HepG2 (cell line): Measurements from ENCODE around the gene BAHCC1. TPM values are rescaled to one million over a fixed set of nuclear protein-coding genes. Genes with fewer than 3 reads are reported as not detected.

Experiments
- ATAC-seq: fragments of 200-7000 bp; cut with Tn5 transposase; 3 replicates; pipeline ENCODE4 v1.9.1; 2020; ENCODE audit warnings: mild to moderate bottlenecking, moderate library complexity
- BruUV-seq: library from RNA; stranded (reverse); fragments of 400-500 nt; replicated peaks from 2 replicates; lab custom pipeline; 2021; lab: Mats Ljungman, UMichigan
- CTCF ChIA-PET: fragments of 300-600 bp; formaldehyde crosslinking; extraction: SDS; loops from one replicate; lab custom pipeline; 2021; ENCODE audit warnings: low total read pairs, inconsistent platforms, low intra/inter-chr PET ratio; lab: Yijun Ruan, JAX
- POLR2A ChIA-PET: fragments of 350-600 bp; sonication (Branson Sonifier 250); formaldehyde crosslinking; loops from one replicate; lab custom pipeline; 2020; ENCODE audit warnings: antibody characterized with exemption, inconsistent platforms; lab: Yijun Ruan, JAX
- DNase-seq: peaks from one replicate; pipeline ENCODE4 v3.0.0-alpha.2; 2015; ENCODE audit warnings: low spot score
- FAIRE-seq: peaks from 3 replicates; lab custom pipeline; 2011; peaks lifted over from hg19 to GRCh38; lab: Jason Lieb, UNC
- H2AFZ ChIP-seq: one replicate; pipeline ENCODE4 v1.6.1; 2011; ENCODE audit warnings: low read length, inconsistent platforms
- H3K27ac ChIP-seq: fragments of 300-600 bp; 3 replicates; pipeline ENCODE4 v1.8.0; 2011; ENCODE audit warnings: mixed run types, mild to moderate bottlenecking, mixed read lengths, low read length, inconsistent platforms; ENCODE audit not compliant: insufficient read depth; ENCODE audit errors: extremely low read length
- H3K27me3 ChIP-seq, 2 experiments: fragments of 200-600 bp in 1 of 2; 2 replicates in 1 of 2; 3 replicates in 1 of 2; pipeline versions ENCODE4 v1.6.0 to v1.8.0; 2011; ENCODE audit warnings: low read length in 2 of 2, mild to moderate bottlenecking in 2 of 2, moderate library complexity in 2 of 2, inconsistent platforms in 1 of 2; ENCODE audit not compliant: insufficient read depth in 2 of 2, control insufficient read depth in 1 of 2
- H3K36me3 ChIP-seq, 2 experiments: fragments of 200-600 bp in 1 of 2; replicated peaks in 1 of 2; 2 replicates in 1 of 2; 3 replicates in 1 of 2; pipeline versions ENCODE4 v1.5.1 to v1.8.0; 2011; ENCODE audit warnings: low read length in 2 of 2, inconsistent platforms in 1 of 2; ENCODE audit not compliant: insufficient read depth in 2 of 2, control insufficient read depth in 1 of 2
- H3K4me1 ChIP-seq: 2 replicates; pipeline ENCODE4 v1.5.1; 2012; ENCODE audit warnings: low read length, inconsistent platforms; ENCODE audit not compliant: insufficient read depth
- H3K4me2 ChIP-seq: 2 replicates; pipeline ENCODE4 v1.6.0; 2011; ENCODE audit warnings: low read depth, low read length, inconsistent platforms
- H3K4me3 ChIP-seq, 3 experiments: fragments of 200-600 bp in 1 of 3; sonication (generic), shearing (Covaris generic) in 1 of 3; replicated peaks in 1 of 3; 2 replicates each; pipeline ENCODE4 v1.5.1; 2011 to 2016; ENCODE audit warnings: low read length in 3 of 3, inconsistent platforms in 2 of 3, low read depth in 2 of 3, mild to moderate bottlenecking in 2 of 3, control low read depth in 1 of 3, mixed read lengths in 1 of 3; ENCODE audit not compliant: insufficient read depth in 1 of 3
- H3K79me2 ChIP-seq: one replicate; pipeline ENCODE4 v1.6.1; 2011; ENCODE audit warnings: low read length, inconsistent platforms; ENCODE audit not compliant: insufficient read depth
- H3K9ac ChIP-seq: 2 replicates; pipeline ENCODE4 v1.6.0; 2011; ENCODE audit warnings: mild to moderate bottlenecking, low read depth, low read length, inconsistent platforms; ENCODE audit not compliant: insufficient read depth
- H3K9me3 ChIP-seq: 2 replicates; pipeline ENCODE4 v1.5.1; 2012; ENCODE audit warnings: mild to moderate bottlenecking, low read length
- H4K20me1 ChIP-seq: 2 replicates; pipeline ENCODE4 v1.6.0; 2011; ENCODE audit warnings: inconsistent platforms, mild to moderate bottlenecking, low read length, moderate library complexity; ENCODE audit not compliant: insufficient read depth
- CC2D1A ChIP-seq: sonication (generic); formaldehyde crosslinking; IDR thresholded peaks from 2 replicates; pipeline ENCODE4 v1.8.1; 2023; ENCODE audit warnings: mild to moderate bottlenecking, missing genetic modification reagents
- DPF2 ChIP-seq: sonication (generic); formaldehyde crosslinking; IDR thresholded peaks from 2 replicates; pipeline ENCODE4 v1.4.0; 2020; ENCODE audit warnings: mild to moderate bottlenecking, low read depth, missing genetic modification reagents, borderline replicate concordance
- ETV6 ChIP-seq: sonication (generic); formaldehyde crosslinking; conservative IDR thresholded peaks from 2 replicates; pipeline ENCODE4 v1.4.0; 2020; ENCODE audit warnings: missing genetic modification reagents
- KDM1A ChIP-seq: IDR thresholded peaks from 2 replicates; pipeline ENCODE4 v1.6.1; 2016; ENCODE audit warnings: missing compliant biosample characterization
- LBX2 ChIP-seq: sonication (generic); formaldehyde crosslinking; IDR thresholded peaks from 2 replicates; pipeline ENCODE4 v1.5.0; 2020; ENCODE audit warnings: missing genetic modification reagents, mild to moderate bottlenecking, borderline replicate concordance
- MBD4 ChIP-seq: IDR thresholded peaks from 2 replicates; pipeline ENCODE4 v1.6.1; 2012; ENCODE audit warnings: low read length, inconsistent platforms, borderline replicate concordance
- SOX6 ChIP-seq, 2 experiments: fragments of 450-650 bp in 1 of 2; sonication (generic) in 1 of 2; formaldehyde crosslinking in 1 of 2; IDR thresholded peaks; 2 replicates each; pipeline versions ENCODE4 v1.4.0 to v1.6.1; 2017 to 2020; ENCODE audit warnings: antibody characterized with exemption in 1 of 2, mild to moderate bottlenecking in 1 of 2, missing genetic modification reagents in 1 of 2
- SRF ChIP-seq: IDR thresholded peaks from 2 replicates; pipeline ENCODE4 v1.6.1; 2011; ENCODE audit warnings: mild to moderate bottlenecking, low read depth, low read length, moderate library complexity
- TAF15 ChIP-seq: fragments of 200-400 bp; formaldehyde crosslinking; IDR thresholded peaks from one replicate; pipeline ENCODE4 v1.6.1; 2018; ENCODE audit warnings: mild to moderate bottlenecking, low read depth, low read length; ENCODE audit not compliant: poor library complexity, severe bottlenecking
- THAP9 ChIP-seq: sonication (generic); formaldehyde crosslinking; IDR thresholded peaks from 2 replicates; pipeline ENCODE4; 2020; ENCODE audit warnings: missing genetic modification reagents, mild to moderate bottlenecking, borderline replicate concordance
- ZNF136 ChIP-seq: sonication (generic); formaldehyde crosslinking; IDR thresholded peaks from 2 replicates; pipeline ENCODE4 v1.8.1; 2022; ENCODE audit warnings: low read depth, mild to moderate bottlenecking, moderate library complexity, missing genetic modification reagents
- ZNF256 ChIP-seq: sonication (generic); formaldehyde crosslinking; conservative IDR thresholded peaks from 2 replicates; pipeline ENCODE4 v1.4.0; 2020; ENCODE audit warnings: missing genetic modification reagents
- ZNF598 ChIP-seq: sonication (generic); formaldehyde crosslinking; IDR thresholded peaks from 2 replicates; pipeline ENCODE4 v1.5.1; 2020; ENCODE audit warnings: mild to moderate bottlenecking, missing genetic modification reagents, borderline replicate concordance
- ZNF644 ChIP-seq: IDR thresholded peaks from 2 replicates; pipeline ENCODE4 v1.6.1; 2016; ENCODE audit warnings: low read depth
- ZNF703 ChIP-seq: sonication (generic); formaldehyde crosslinking; IDR thresholded peaks from 2 replicates; pipeline ENCODE4 v1.5.1; 2020; ENCODE audit warnings: missing genetic modification reagents, mild to moderate bottlenecking, moderate library complexity, borderline replicate concordance
- ZNF740 ChIP-seq: sonication (generic); formaldehyde crosslinking; IDR thresholded peaks from 2 replicates; pipeline ENCODE4 v1.4.0; 2020; ENCODE audit warnings: missing genetic modification reagents
- ZNF776 ChIP-seq: sonication (generic); formaldehyde crosslinking; IDR thresholded peaks from 2 replicates; pipeline ENCODE4 v1.4.0; 2020; ENCODE audit warnings: mild to moderate bottlenecking, missing genetic modification reagents
- WGBS: methylation state at CpG from one replicate; pipeline ENCODE4 v1.1.6; 2017; ENCODE audit warnings: low lambda C conversion rate; 5-methylcytosine and 5-hydroxymethylcytosine counted together
- in situ Hi-C: cut with HindIII; loops from 2 replicates; pipeline ENCODE4 v1.10.0; 2017; ENCODE audit warnings: low pct_unique_long_range_greater_than_20kb; ENCODE audit not compliant: extremely low pct_ligation_motif_present
- intact Hi-C: fragments of 100-400 bp; cut with micrococcal nuclease; formaldehyde crosslinking; loops from one replicate; pipeline ENCODE4 v1.10.0; 2022; ENCODE audit not compliant: unreplicated experiment
- polyA plus RNA-seq, 8 experiments: library from polyadenylated mRNA; depleted of rRNA in 3 of 8; stranded (reverse) in 7 of 8; unstranded in 1 of 8; fragments of >200 nt; fragmentation: Illumina TruSeq in 4 of 8; extraction: Trizol in 4 of 8; gene quantifications; 2 replicates each; pipeline versions ENCODE4 v1.2.1 to v1.2.3, GENCODE V29; 2011 to 2016; ENCODE audit warnings: low read depth in 4 of 8, missing spikeins in 1 of 8, mixed read lengths in 1 of 8; ENCODE audit not compliant: insufficient read depth in 1 of 8
- total RNA-seq, 5 experiments: library from RNA; depleted of rRNA; stranded (reverse); fragments of >200 nt; fragmentation: Illumina TruSeq; extraction: Trizol; gene quantifications; 2 replicates each; pipeline ENCODE4 v1.2.3, GENCODE V29; 2016; ENCODE audit warnings: low read depth in 1 of 5

Gene BAHCC1
- total and polyA plus RNA-seq, 2 of the 13 experiments (the other 11 are each of a cell fraction or from before 2014, with no cell fraction given): 1.4 to 1.7 TPM

GRCh38 chr17:81459224-81459623 is 64.0 kb downstream of the BAHCC1 start (continued):
- TF ChIP-seq ZNF598 (CRISPR knock-in tag) (no peak), KDM1A (CRISPR knock-in tag) (no peak), SOX6 (IDR thresholded peaks at IDR 0.05) (no peak), SOX6 (CRISPR knock-in tag; IDR thresholded peaks at IDR 0.05) (no peak)
- TF ChIP-seq, all 625 proteins: peak for 0

GRCh38 chr17:81459864-81460263 is 64.6 kb downstream of the BAHCC1 start:
- no peak for ATAC-seq
- Histone ChIP-seq H3K27ac (no peak overlapping the region), H3K36me3 (no peaks in the 10 kb centered on the region; a peak in 1 of 5 replicates), H3K79me2 (no peaks in the 10 kb centered on the region)
- intact Hi-C loops: no loop called here
- WGBS: 79% methylated on average over 10 of the region's 16 CpGs
- POLR2A ChIA-PET: no interaction called here
- TF ChIP-seq SRF (no peak), ZNF703 (CRISPR knock-in tag) (no peak), CC2D1A (CRISPR knock-in tag) (no peak), LBX2 (CRISPR knock-in tag) (no peak), ZNF256 (no peak), ETV6 (CRISPR knock-in tag) (no peak), ZNF776 (no peak), TAF15 (no peak), MBD4 (no peak), DPF2 (no peak), ZNF740 (CRISPR knock-in tag) (no peak), THAP9 (CRISPR knock-in tag) (no peak), ZNF644 (CRISPR knock-in tag) (no peak), ZNF136 (CRISPR knock-in tag) (no peak)
- TF ChIP-seq, all 625 proteins: peak for 0
- no TSS peak for BruUV-seq
- no peak overlapping the region for H2AFZ ChIP-seq
- in situ Hi-C loops: no loop called here
- no peak overlapping the region for H3K4me2 ChIP-seq
- no peaks in the 10 kb centered on the region for H3K9me3 ChIP-seq
- DNase-seq (no peak), FAIRE-seq (no peak)
- H4K20me1 ChIP-seq: no peaks in the 10 kb centered on the region
- CTCF ChIA-PET: no interaction called here
- no peaks in the 10 kb centered on the region; a peak in 1 of 5 replicates for H3K27me3 ChIP-seq
- peaks cover 14% of the 10 kb centered on the region for H3K4me1 ChIP-seq
- no peak overlapping the region for H3K9ac ChIP-seq
- no peak overlapping the region for H3K4me3 ChIP-seq
